Measurements from ENCODE around the gene SLC35A3.
A peak's percentile ranks its signal among the peaks of the same experiment; 100 is the strongest.

SLC35A3 gene

DNA sequence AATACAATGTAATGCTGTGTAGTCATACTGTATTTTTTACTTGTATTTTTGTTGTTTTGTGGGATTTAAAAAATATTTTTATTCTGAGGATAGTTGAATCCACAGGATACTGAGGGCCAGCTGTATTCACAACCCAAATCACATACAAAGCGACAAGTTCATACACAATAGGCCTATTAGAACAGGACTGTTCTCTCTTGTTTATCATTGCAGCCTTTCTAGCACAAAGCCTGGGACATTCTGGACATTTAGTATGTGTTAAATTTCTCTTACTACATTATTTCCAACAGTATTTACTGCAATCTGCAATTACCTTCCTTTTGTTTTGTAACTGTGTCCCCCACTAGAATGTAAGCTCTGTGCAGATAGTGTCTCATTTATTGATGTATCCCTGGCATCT, 65.4 kb downstream of the SLC35A3 start:
- no peak overlapping the region for H3K27ac ChIP-seq
- TF ChIP-seq, protein P1, sequence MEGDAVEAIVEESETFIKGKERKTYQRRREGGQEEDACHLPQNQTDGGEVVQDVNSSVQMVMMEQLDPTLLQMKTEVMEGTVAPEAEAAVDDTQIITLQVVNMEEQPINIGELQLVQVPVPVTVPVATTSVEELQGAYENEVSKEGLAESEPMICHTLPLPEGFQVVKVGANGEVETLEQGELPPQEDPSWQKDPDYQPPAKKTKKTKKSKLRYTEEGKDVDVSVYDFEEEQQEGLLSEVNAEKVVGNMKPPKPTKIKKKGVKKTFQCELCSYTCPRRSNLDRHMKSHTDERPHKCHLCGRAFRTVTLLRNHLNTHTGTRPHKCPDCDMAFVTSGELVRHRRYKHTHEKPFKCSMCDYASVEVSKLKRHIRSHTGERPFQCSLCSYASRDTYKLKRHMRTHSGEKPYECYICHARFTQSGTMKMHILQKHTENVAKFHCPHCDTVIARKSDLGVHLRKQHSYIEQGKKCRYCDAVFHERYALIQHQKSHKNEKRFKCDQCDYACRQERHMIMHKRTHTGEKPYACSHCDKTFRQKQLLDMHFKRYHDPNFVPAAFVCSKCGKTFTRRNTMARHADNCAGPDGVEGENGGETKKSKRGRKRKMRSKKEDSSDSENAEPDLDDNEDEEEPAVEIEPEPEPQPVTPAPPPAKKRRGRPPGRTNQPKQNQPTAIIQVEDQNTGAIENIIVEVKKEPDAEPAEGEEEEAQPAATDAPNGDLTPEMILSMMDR (IDR thresholded peaks at IDR 0.05) = no peak
- TF ChIP-seq ZFX (IDR thresholded peaks at IDR 0.05; ENCODE audit: borderline replicate concordance) = no peak

DNA sequence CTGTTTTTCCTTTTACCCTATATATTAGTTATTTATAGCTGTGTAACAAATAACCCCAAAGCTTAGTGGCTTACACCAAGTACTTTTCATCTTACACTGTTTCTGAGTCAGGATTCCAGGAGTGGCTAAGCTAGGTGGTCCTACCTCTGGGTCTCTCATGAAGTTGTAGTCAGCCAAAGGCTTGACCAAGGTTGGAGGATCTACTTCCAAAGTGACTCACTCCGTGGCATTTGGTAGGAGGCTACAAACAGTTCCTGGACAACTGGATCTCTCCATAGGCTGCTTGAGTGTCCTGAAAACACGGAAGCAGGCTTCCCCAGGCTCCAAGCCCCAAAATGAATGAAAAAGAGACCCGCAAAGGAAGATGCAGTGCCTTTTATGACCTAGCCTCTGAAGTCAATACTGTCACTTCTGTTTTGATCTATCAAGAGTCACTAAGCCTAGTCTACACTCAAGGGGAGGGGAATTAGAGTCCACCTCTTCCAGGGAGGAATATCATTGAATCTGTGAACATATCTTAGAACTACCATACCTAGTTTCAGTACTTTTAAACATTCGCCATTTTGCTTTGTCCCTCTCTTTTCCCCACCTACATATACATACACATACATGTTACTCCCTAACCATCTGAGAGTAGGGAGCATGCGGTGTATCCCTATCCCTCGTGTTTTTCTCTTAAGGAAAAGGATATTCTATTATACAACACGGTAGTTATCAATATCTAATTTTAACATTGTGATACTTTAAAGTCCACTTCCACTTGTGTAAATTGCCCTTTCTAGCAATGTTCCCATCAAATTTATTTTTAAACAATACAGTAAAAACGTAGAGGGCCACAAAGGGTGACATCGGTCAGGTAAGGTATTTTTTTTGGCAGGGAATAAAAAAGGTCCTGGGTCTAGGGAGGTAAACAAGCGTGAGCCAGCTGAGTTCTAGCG, 67.2 kb downstream of the SLC35A3 start:
- H3K27ac ChIP-seq = peak overlapping the region; percentile 76
- TF ChIP-seq, protein P1 (IDR thresholded peaks at IDR 0.05) = no peak
- no peak for TF ChIP-seq ZFX (IDR thresholded peaks at IDR 0.05; ENCODE audit: borderline replicate concordance)

DNA sequence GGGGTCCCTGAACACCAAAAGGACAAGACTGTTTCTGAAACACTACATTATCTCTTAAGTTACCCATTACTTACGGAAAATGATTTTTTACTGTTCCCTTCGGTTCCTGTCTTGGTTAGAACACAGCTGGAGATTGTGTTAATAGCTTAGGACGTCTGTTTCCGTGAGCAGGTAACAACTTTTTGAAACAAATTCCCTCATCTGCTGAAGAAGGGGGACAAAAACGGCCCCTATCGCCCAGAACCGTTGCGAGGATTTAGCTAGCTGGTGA, 67.8 kb downstream of the SLC35A3 start:
- TF ChIP-seq, protein P1 (IDR thresholded peaks at IDR 0.05) = no peak
- no peak for TF ChIP-seq ZFX (IDR thresholded peaks at IDR 0.05; ENCODE audit: borderline replicate concordance)

DNA sequence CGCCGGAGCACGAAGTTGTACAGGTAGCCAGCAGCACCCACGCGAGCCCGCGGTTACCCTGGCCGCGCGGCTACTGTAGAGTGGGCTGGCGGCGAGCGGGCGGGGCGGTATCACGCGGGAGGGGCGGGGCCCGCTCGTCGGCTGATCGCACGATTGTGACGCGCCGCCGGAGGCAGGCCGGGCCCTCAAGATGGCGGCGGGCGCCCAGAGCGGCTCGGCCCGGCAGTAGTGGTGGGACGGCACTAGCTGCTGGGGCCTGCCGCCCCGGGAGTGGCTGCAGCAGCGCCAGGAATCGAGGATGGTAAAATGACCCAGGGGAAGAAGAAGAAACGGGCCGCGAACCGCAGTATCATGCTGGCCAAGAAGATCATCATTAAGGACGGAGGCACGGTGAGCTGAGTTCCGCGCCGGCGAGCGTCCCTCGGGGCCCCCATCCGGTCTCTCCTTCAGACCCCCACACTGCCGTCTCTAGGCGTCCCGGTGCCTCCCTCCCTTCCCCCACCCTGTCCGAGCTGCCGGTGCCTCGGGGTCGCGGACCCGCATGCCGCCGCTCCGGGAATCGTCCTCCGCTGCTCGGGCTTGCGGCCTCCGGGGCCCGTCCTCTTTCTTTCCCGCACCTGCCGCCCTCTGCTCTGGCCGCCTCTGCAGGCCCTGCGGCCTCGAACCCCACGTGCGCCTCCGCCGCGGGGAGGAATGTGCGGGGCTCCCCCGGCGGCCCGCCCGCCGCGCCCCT, 68.3 kb downstream of the SLC35A3 start:
- H3K27ac ChIP-seq = peak overlapping the region; percentile 76
- TF ChIP-seq ZFX (IDR thresholded peaks at IDR 0.05; ENCODE audit: borderline replicate concordance) = no peak
- TF ChIP-seq, protein P1 (IDR thresholded peaks at IDR 0.05) = no peak

More for the DNA sequence above, 67.8 kb downstream of the SLC35A3 start:
- peak overlapping the region; percentile 76 for H3K27ac ChIP-seq

DNA sequence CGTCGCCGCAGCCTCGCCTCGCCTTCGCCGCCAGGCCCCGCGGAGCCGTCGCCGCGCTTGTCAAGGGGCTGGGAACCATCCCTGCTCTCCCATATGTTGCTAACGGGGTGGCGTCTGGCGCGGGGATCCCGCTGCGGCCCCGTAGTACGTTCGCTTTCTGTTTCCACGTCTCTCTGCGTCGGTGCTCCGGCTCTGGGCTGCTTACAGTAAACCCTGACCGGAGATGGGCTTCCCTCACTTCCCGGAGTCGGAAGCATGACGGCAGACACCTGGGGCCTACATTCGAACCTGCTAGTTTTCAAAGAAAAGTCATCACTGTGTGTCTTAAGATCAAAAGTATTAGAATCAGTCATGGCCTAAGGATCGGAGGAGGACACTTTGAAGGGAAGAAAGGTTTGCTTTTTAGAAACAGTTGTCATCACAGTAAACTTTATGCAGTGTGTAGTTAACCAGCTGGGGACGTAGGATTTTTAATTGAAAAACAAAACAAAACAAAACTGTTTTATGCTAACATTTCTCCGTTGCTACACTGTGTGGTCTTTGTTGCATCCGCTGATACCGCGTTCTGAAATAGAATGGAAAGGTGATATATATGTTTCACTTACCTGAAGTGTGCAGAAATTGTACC, 69.0 kb downstream of the SLC35A3 start:
- H3K27ac ChIP-seq = peak overlapping the region; percentile 76
- TF ChIP-seq ZFX (IDR thresholded peaks at IDR 0.05; ENCODE audit: borderline replicate concordance) = no peak
- TF ChIP-seq, protein P1 (IDR thresholded peaks at IDR 0.05) = no peak

DNA sequence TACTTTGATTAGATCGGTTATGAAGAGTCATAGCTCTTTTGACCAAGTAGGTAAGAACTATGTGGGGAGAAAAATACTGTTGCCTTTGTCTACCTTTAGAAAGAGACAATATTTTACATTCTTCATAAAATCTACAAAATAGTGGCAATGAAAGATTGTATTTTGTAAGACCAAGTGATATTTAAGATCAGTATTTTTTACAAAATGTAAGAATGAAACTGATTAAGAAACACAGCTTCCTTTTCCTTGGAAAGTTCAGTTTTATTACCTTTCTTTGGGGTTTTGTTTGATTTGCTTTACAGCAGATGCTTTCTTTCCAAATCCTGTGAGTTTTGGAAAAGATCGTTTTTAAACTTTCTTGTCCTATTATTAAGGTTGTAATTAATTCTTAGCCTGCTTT, 69.8 kb downstream of the SLC35A3 start:
- TF ChIP-seq, protein P1 (IDR thresholded peaks at IDR 0.05) = no peak
- TF ChIP-seq ZFX (IDR thresholded peaks at IDR 0.05; ENCODE audit: borderline replicate concordance) = no peak
- no peak overlapping the region for H3K27ac ChIP-seq
